Caco-2 (cell line): ENCODE measurements around the gene GPR37. TPM values are rescaled to one million over a fixed set of nuclear protein-coding genes. Genes with fewer than 3 reads are reported as not detected.

Source experiments
- BruUV-seq: library from RNA; stranded (reverse); fragments of 400-500 nt; replicated peaks from 2 replicates; lab custom pipeline; 2021; lab: Mats Ljungman, UMichigan
- CTCF ChIA-PET: fragments of 300-600 bp; sonication (Branson Sonifier 250); formaldehyde crosslinking; loops from one replicate; lab custom pipeline; 2022; ENCODE audit warnings: antibody characterized with exemption; lab: Charles Lee
- POLR2A ChIA-PET: fragments of 300-600 bp; sonication (Branson Sonifier 250); formaldehyde crosslinking; loops from one replicate; lab custom pipeline; 2022; ENCODE audit warnings: antibody characterized with exemption; lab: Charles Lee
- DNase-seq, 2 experiments: peaks; one replicate each; pipeline versions ENCODE4 v3.0.0 to v3.0.0-alpha.2; 2020 to 2022
- H3K27me3 ChIP-seq: replicated peaks from 2 replicates; pipeline ENCODE4 v1.6.0; 2011; ENCODE audit warnings: low read length; ENCODE audit not compliant: control insufficient read depth, insufficient read depth
- H3K36me3 ChIP-seq: 2 replicates; pipeline ENCODE4 v1.5.1; 2011; ENCODE audit warnings: low read length; ENCODE audit not compliant: control insufficient read depth, insufficient read depth
- H3K4me1 ChIP-seq: fragments of 250-450 bp; sonication (Bioruptor Pico); 2 replicates; pipeline ENCODE4 v1.5.1; 2020; ENCODE audit warnings: mild to moderate bottlenecking
- H3K4me3 ChIP-seq: 2 replicates; pipeline ENCODE4 v1.5.1; 2011; ENCODE audit warnings: low read depth, mild to moderate bottlenecking, control low read depth, low read length
- H3K9me3 ChIP-seq: fragments of 250-450 bp; sonication (Bioruptor Pico); 2 replicates; pipeline ENCODE4 v1.5.1; 2020; ENCODE audit warnings: mild to moderate bottlenecking, moderate library complexity
- H3K27ac Mint-ChIP-seq: one replicate; pipeline ENCODE4 v1.8.0; 2022; ENCODE audit warnings: mixed read lengths; ENCODE audit not compliant: unreplicated experiment
- H3K27me3 Mint-ChIP-seq: one replicate; pipeline ENCODE4 v1.8.0; 2022; ENCODE audit warnings: mixed read lengths; ENCODE audit not compliant: insufficient read depth, unreplicated experiment
- H3K36me3 Mint-ChIP-seq: one replicate; pipeline ENCODE4 v1.8.0; 2022; ENCODE audit warnings: mild to moderate bottlenecking, mixed read lengths; ENCODE audit not compliant: insufficient read depth, unreplicated experiment
- H3K4me1 Mint-ChIP-seq: one replicate; pipeline ENCODE4 v1.8.0; 2022; ENCODE audit warnings: low read depth, mixed read lengths; ENCODE audit not compliant: unreplicated experiment
- H3K4me3 Mint-ChIP-seq: one replicate; pipeline ENCODE4 v1.8.0; 2022; ENCODE audit warnings: mild to moderate bottlenecking, moderate library complexity, mixed read lengths; ENCODE audit not compliant: unreplicated experiment
- H3K9me3 Mint-ChIP-seq: one replicate; pipeline ENCODE4 v1.8.0; 2022; ENCODE audit warnings: mixed read lengths; ENCODE audit not compliant: unreplicated experiment
- intact Hi-C: fragments of 100-400 bp; cut with micrococcal nuclease; formaldehyde crosslinking; loops from one replicate; pipeline ENCODE4 v1.10.0; 2022; ENCODE audit not compliant: unreplicated experiment
- total RNA-seq: library from RNA; stranded (reverse); gene quantifications from 2 replicates; pipeline ENCODE4 v1.2.3, GENCODE V29; 2022
- TF ChIP-seq, protein P1 (sequence below), 2 experiments: fragments of 200-600 bp in 1 of 2; IDR thresholded peaks; 1 replicate in 1 of 2; 2 replicates in 1 of 2; pipeline versions ENCODE4 v1.5.1 to v1.8.0; 2011 to 2022; ENCODE audit warnings: antibody characterized with exemption in 1 of 2, control low read depth in 1 of 2, inconsistent platforms in 1 of 2, low read depth in 1 of 2, low read length in 1 of 2, mild to moderate bottlenecking in 1 of 2, moderate library complexity in 1 of 2; ENCODE audit not compliant: insufficient read depth in 1 of 2, severe bottlenecking in 1 of 2, unreplicated experiment in 1 of 2

The GPR37 gene
- total RNA-seq, 1 experiment from 2014 or later: 0.50 TPM

DNA sequence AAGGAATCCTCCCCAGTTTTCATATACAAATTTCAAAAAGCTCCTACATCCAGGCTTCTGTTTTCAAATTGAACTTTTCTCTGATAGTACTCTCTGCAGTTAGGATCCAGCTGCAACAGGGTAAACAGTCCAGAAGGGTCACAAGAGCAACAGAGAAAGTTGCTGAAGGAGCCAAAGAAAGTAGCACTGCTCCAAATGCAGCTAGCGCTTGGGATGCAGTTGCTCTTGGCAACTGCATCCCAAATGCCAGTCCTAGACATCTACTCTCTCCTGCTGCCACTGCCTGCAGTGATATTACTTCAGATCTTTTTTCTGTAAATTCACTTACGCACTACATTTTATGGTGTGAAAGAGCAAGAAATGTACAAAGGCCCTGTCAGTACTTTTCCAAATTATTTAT, 14.6 kb downstream of the GPR37 start:
- BruUV-seq: no TSS peak
- Mint-ChIP-seq H3K27me3 (peaks cover 11% of the 10 kb centered on the region), H3K27ac (no peak overlapping the region), H3K9me3 (no peaks in the 10 kb centered on the region), H3K4me3 (no peak overlapping the region), H3K36me3 (no peaks in the 10 kb centered on the region), H3K4me1 (no peaks in the 10 kb centered on the region)
- no peaks in the 10 kb centered on the region for H3K4me1 ChIP-seq
- ChIA-PET CTCF (no interaction called here), POLR2A (no interaction called here)
- intact Hi-C loops: no loop called here
- no peaks in the 10 kb centered on the region for H3K36me3 ChIP-seq
- no peak overlapping the region for H3K4me3 ChIP-seq
- H3K9me3 ChIP-seq: no peaks in the 10 kb centered on the region
- DNase-seq: no peak
- H3K27me3 ChIP-seq: no peaks in the 10 kb centered on the region
- TF ChIP-seq, protein P1, sequence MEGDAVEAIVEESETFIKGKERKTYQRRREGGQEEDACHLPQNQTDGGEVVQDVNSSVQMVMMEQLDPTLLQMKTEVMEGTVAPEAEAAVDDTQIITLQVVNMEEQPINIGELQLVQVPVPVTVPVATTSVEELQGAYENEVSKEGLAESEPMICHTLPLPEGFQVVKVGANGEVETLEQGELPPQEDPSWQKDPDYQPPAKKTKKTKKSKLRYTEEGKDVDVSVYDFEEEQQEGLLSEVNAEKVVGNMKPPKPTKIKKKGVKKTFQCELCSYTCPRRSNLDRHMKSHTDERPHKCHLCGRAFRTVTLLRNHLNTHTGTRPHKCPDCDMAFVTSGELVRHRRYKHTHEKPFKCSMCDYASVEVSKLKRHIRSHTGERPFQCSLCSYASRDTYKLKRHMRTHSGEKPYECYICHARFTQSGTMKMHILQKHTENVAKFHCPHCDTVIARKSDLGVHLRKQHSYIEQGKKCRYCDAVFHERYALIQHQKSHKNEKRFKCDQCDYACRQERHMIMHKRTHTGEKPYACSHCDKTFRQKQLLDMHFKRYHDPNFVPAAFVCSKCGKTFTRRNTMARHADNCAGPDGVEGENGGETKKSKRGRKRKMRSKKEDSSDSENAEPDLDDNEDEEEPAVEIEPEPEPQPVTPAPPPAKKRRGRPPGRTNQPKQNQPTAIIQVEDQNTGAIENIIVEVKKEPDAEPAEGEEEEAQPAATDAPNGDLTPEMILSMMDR (IDR thresholded peaks at IDR 0.05; ENCODE audit: insufficient read depth in 1 of 2, low read depth in 1 of 2, low read length in 1 of 2, severe bottlenecking in 1 of 2, unreplicated experiment in 1 of 2): no peak

- CTCF ChIA-PET: no interaction called here
- TF ChIP-seq, protein P1 (IDR thresholded peaks at IDR 0.05; ENCODE audit: insufficient read depth in 1 of 2, low read depth in 1 of 2, low read length in 1 of 2, severe bottlenecking in 1 of 2, unreplicated experiment in 1 of 2): no peak
- H3K36me3 ChIP-seq: no peaks in the 10 kb centered on the region
- H3K27ac Mint-ChIP-seq: no peak overlapping the region
- H3K36me3 Mint-ChIP-seq: no peaks in the 10 kb centered on the region
- intact Hi-C loops: no loop called here
- H3K9me3 Mint-ChIP-seq: no peaks in the 10 kb centered on the region
- no TSS peak for BruUV-seq
- H3K27me3 ChIP-seq: no peaks in the 10 kb centered on the region
- H3K4me1 Mint-ChIP-seq: no peaks in the 10 kb centered on the region
- no peaks in the 10 kb centered on the region for H3K4me1 ChIP-seq
- POLR2A ChIA-PET: no interaction called here
- no peak overlapping the region for H3K4me3 Mint-ChIP-seq
- no peak overlapping the region for H3K4me3 ChIP-seq
- H3K27me3 Mint-ChIP-seq: peaks cover 15% of the 10 kb centered on the region
- H3K9me3 ChIP-seq: no peaks in the 10 kb centered on the region
- no peak for DNase-seq
Measured at GRCh38 chr7:124747072-124747471, 18.5 kb downstream of the GPR37 start.

DNA sequence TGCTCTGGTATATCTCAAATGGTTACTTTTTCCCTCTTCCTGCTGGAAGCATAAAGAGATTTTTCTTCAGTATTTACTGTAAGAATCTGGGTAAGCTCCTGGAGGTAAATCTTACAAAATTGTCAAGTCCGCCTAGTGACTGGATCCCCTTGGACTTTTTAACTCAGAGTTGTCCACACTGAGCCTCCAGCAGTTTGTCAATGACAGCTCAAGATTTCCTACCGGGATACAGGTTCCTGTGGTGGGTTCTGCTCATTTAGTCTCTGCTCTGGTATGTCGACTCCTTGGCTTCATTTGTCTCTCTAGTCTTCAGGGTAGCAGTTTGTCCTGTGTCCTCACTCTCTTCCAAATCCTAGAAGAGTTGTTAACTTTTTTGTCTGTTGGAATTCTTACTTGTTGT, 27.0 kb downstream of the GPR37 start:
- Mint-ChIP-seq H3K27ac (no peak overlapping the region), H3K4me3 (no peak overlapping the region), H3K27me3 (peaks cover 3% of the 10 kb centered on the region), H3K9me3 (no peaks in the 10 kb centered on the region), H3K4me1 (no peaks in the 10 kb centered on the region), H3K36me3 (no peaks in the 10 kb centered on the region)
- Histone ChIP-seq H3K36me3 (no peaks in the 10 kb centered on the region), H3K9me3 (no peaks in the 10 kb centered on the region), H3K4me1 (no peaks in the 10 kb centered on the region), H3K4me3 (no peak overlapping the region), H3K27me3 (no peaks in the 10 kb centered on the region)
- TF ChIP-seq, protein P1 (IDR thresholded peaks at IDR 0.05; ENCODE audit: insufficient read depth in 1 of 2, low read depth in 1 of 2, low read length in 1 of 2, severe bottlenecking in 1 of 2, unreplicated experiment in 1 of 2): no peak
- POLR2A ChIA-PET: no interaction called here
- CTCF ChIA-PET: interaction anchor here (0.6 kb wide), 1 partner anchor 23 kb away, joined by 5 read pairs; no protein-coding TSS in a partner anchor
- no peak for DNase-seq
- no TSS peak for BruUV-seq
- intact Hi-C loops: no loop called here
